SK-N-SH (cell line): Measurements from ENCODE around the gene SPINT1. TPM values are rescaled to one million over a fixed set of nuclear protein-coding genes. Genes with fewer than 3 reads are reported as not detected.

ENCODE experiments used
- CTCF ChIA-PET: fragments of 300-600, 350-600 bp; formaldehyde crosslinking; extraction: SDS; loops from one replicate; lab custom pipeline; 2021; lab: Yijun Ruan, JAX
- POLR2A ChIA-PET: fragments of 350-600 bp; sonication (Branson Sonifier 250); formaldehyde crosslinking; extraction: SDS; loops from one replicate; lab custom pipeline; 2020; ENCODE audit warnings: antibody characterized with exemption, inconsistent platforms; lab: Yijun Ruan, JAX
- DNase-seq: peaks from one replicate; pipeline ENCODE4 v3.0.0; 2012
- H2AFZ ChIP-seq: fragments of 200-600 bp; sonication (generic); 2 replicates; pipeline ENCODE4 v1.8.1; 2016; ENCODE audit warnings: antibody characterized with exemption, mild to moderate bottlenecking, low read depth
- H3F3A ChIP-seq: fragments of 200-600 bp; sonication (generic); replicated peaks from 2 replicates; pipeline ENCODE3; 2016; ENCODE audit warnings: antibody characterized with exemption, mild to moderate bottlenecking; ENCODE audit not compliant: insufficient read depth
- H3K27ac ChIP-seq, 2 experiments: fragments of 200-500 bp in 1 of 2; fragments of 200-600 bp in 1 of 2; sonication (Bioruptor generic) in 1 of 2; sonication (generic), shearing (Covaris generic) in 1 of 2; 2 replicates each; pipeline versions ENCODE4 v1.5.1 to v1.6.1; 2014 to 2016; ENCODE audit warnings: low read depth in 2 of 2, inconsistent platforms in 1 of 2, low read length in 1 of 2, mild to moderate bottlenecking in 1 of 2, mixed read lengths in 1 of 2
- H3K27me3 ChIP-seq: fragments of 200-600 bp; sonication (generic), shearing (Covaris generic); 2 replicates; pipeline ENCODE4 v1.6.1; 2016; ENCODE audit warnings: mixed run types; ENCODE audit not compliant: insufficient read depth
- H3K36me3 ChIP-seq, 2 experiments: fragments of 200-500 bp in 1 of 2; fragments of 200-600 bp in 1 of 2; sonication (Bioruptor generic) in 1 of 2; sonication (generic) in 1 of 2; replicated peaks in 1 of 2; 2 replicates each; pipeline versions ENCODE3 to v1.5.1; 2014 to 2016; ENCODE audit warnings: low read length in 1 of 2, mild to moderate bottlenecking in 1 of 2; ENCODE audit not compliant: insufficient read depth in 2 of 2, control insufficient read depth in 1 of 2
- H3K4me1 ChIP-seq, 2 experiments: fragments of 200-500 bp in 1 of 2; fragments of 200-600 bp in 1 of 2; sonication (Bioruptor generic) in 1 of 2; sonication (generic), shearing (Covaris generic) in 1 of 2; 2 replicates each; pipeline versions ENCODE4 v1.5.1 to v1.6.1; 2014 to 2016; ENCODE audit warnings: low read depth in 1 of 2, low read length in 1 of 2, mixed run types in 1 of 2; ENCODE audit not compliant: insufficient read depth in 2 of 2, control insufficient read depth in 1 of 2
- H3K4me2 ChIP-seq: fragments of 200-600 bp; sonication (generic), shearing (Covaris generic); 2 replicates; pipeline ENCODE4 v1.6.1; 2017; ENCODE audit warnings: mixed run types
- H3K4me3 ChIP-seq, 2 experiments: fragments of 200-500 bp in 1 of 2; fragments of 200-600 bp in 1 of 2; sonication (Bioruptor generic) in 1 of 2; sonication (generic), shearing (Covaris generic) in 1 of 2; 2 replicates each; pipeline versions ENCODE4 v1.5.1 to v1.8.1; 2014 to 2016; ENCODE audit warnings: low read depth in 2 of 2, inconsistent platforms in 1 of 2, low read length in 1 of 2, mild to moderate bottlenecking in 1 of 2, mixed read lengths in 1 of 2, moderate library complexity in 1 of 2
- H3K79me2 ChIP-seq: fragments of 200-600 bp; sonication (generic); 2 replicates; pipeline ENCODE4 v1.8.1; 2017; ENCODE audit warnings: mild to moderate bottlenecking; ENCODE audit not compliant: insufficient read depth
- H3K9ac ChIP-seq: fragments of 200-600 bp; sonication (generic); 2 replicates; pipeline ENCODE4 v1.6.1; 2017; ENCODE audit warnings: mixed run types
- H3K9me2 ChIP-seq: fragments of 200-600 bp; sonication (generic); 2 replicates; pipeline ENCODE4 v1.6.1; 2017; ENCODE audit warnings: mixed run types
- H3K9me3 ChIP-seq: fragments of 200-600 bp; sonication (generic); 2 replicates; pipeline ENCODE4 v1.6.1; 2017; ENCODE audit warnings: mixed run types, mild to moderate bottlenecking, moderate library complexity
- H4K20me1 ChIP-seq: fragments of 200-600 bp; sonication (generic); 2 replicates; pipeline ENCODE4 v1.6.1; 2017; ENCODE audit warnings: mild to moderate bottlenecking, mixed run types; ENCODE audit not compliant: insufficient read depth
- CHD2 ChIP-seq: fragments of 150-350 bp; IDR thresholded peaks from 2 replicates; pipeline ENCODE4 v1.6.1; 2018; ENCODE audit warnings: low read length; ENCODE audit not compliant: partially characterized antibody
- CTCF ChIP-seq: fragments of 200-600 bp; sonication (generic); IDR thresholded peaks from 2 replicates; pipeline ENCODE4 v1.6.1; 2017; ENCODE audit warnings: antibody characterized with exemption, mild to moderate bottlenecking, moderate library complexity
- FOXJ3 ChIP-seq: sonication (generic); formaldehyde crosslinking; IDR thresholded peaks from 2 replicates; pipeline ENCODE4 v1.5.1; 2020; ENCODE audit warnings: mild to moderate bottlenecking, missing genetic modification reagents
- FOXM1 ChIP-seq: IDR thresholded peaks from 2 replicates; pipeline ENCODE4 v1.4.0; 2012; ENCODE audit warnings: low read depth, mild to moderate bottlenecking
- GABPA ChIP-seq: IDR thresholded peaks from 2 replicates; pipeline ENCODE4 v1.4.0; 2012; ENCODE audit warnings: low read depth, mild to moderate bottlenecking
- GATA2 ChIP-seq: sonication (generic); formaldehyde crosslinking; IDR thresholded peaks from 2 replicates; pipeline ENCODE4 v1.5.0; 2020; ENCODE audit warnings: mild to moderate bottlenecking, missing genetic modification reagents
- RCOR1 ChIP-seq: fragments of 150-350 bp; IDR thresholded peaks from 2 replicates; pipeline ENCODE4 v1.6.1; 2017; ENCODE audit warnings: antibody characterized with exemption, low read length
- RFX5 ChIP-seq: IDR thresholded peaks from 2 replicates; pipeline ENCODE4 v1.6.1; 2012; ENCODE audit warnings: mild to moderate bottlenecking, improper control_type of control experiment, low read length
- RXRA ChIP-seq: IDR thresholded peaks from 2 replicates; pipeline ENCODE4 v1.4.0; 2012; ENCODE audit warnings: low read depth, mild to moderate bottlenecking, borderline replicate concordance
- SMC3 ChIP-seq: IDR thresholded peaks from 2 replicates; pipeline ENCODE4 v1.6.1; 2012; ENCODE audit warnings: low read depth, low read length, improper control_type of control experiment
- TEAD4 ChIP-seq: IDR thresholded peaks from 2 replicates; pipeline ENCODE4 v1.4.0; 2012; ENCODE audit warnings: mild to moderate bottlenecking, borderline replicate concordance; ENCODE audit not compliant: insufficient read depth
- USF1 ChIP-seq: IDR thresholded peaks from 2 replicates; pipeline ENCODE4 v1.4.0; 2012; ENCODE audit warnings: low read depth, borderline replicate concordance
- YY1 ChIP-seq: IDR thresholded peaks from 2 replicates; pipeline ENCODE4 v1.4.0; 2012; ENCODE audit warnings: low read depth, mild to moderate bottlenecking
- WGBS: methylation state at CpG from one replicate; pipeline ENCODE4 v1.1.6; 2017; ENCODE audit warnings: low lambda C conversion rate; 5-methylcytosine and 5-hydroxymethylcytosine counted together
- polyA plus RNA-seq, 3 experiments: library from polyadenylated mRNA; depleted of rRNA; stranded (reverse); fragments of >200 nt; gene quantifications; 2 replicates each; pipeline ENCODE4 v1.2.3, GENCODE V29; 2012
- TF ChIP-seq, protein P1 (sequence below): IDR thresholded peaks from 2 replicates; pipeline ENCODE4 v1.6.1; 2012; ENCODE audit warnings: mild to moderate bottlenecking, low read depth, low read length, moderate library complexity

Gene SPINT1
- polyA plus RNA-seq, 1 of the 3 experiments (the other 2 are of a cell fraction), result 2.0 TPM

- Histone ChIP-seq H3K4me2 (no peak overlapping the region), H3K9ac (no peak overlapping the region), H3K4me3 (no peak overlapping the region), H3K79me2 (no peaks in the 10 kb centered on the region), H3K27ac (no peak overlapping the region), H3K9me2 (no peaks in the 10 kb centered on the region), H3K27me3 (no peaks in the 10 kb centered on the region), H3K9me3 (no peaks in the 10 kb centered on the region), H3K4me1 (no peaks in the 10 kb centered on the region), H4K20me1 (no peaks in the 10 kb centered on the region), H2AFZ (no peak overlapping the region), H3K36me3 (no peaks in the 10 kb centered on the region), H3F3A (no peaks in the 10 kb centered on the region)
- TF ChIP-seq TEAD4 (no peak), CTCF (no peak), RFX5 (no peak), RXRA (no peak), YY1 (no peak)
- TF ChIP-seq, protein P1, sequence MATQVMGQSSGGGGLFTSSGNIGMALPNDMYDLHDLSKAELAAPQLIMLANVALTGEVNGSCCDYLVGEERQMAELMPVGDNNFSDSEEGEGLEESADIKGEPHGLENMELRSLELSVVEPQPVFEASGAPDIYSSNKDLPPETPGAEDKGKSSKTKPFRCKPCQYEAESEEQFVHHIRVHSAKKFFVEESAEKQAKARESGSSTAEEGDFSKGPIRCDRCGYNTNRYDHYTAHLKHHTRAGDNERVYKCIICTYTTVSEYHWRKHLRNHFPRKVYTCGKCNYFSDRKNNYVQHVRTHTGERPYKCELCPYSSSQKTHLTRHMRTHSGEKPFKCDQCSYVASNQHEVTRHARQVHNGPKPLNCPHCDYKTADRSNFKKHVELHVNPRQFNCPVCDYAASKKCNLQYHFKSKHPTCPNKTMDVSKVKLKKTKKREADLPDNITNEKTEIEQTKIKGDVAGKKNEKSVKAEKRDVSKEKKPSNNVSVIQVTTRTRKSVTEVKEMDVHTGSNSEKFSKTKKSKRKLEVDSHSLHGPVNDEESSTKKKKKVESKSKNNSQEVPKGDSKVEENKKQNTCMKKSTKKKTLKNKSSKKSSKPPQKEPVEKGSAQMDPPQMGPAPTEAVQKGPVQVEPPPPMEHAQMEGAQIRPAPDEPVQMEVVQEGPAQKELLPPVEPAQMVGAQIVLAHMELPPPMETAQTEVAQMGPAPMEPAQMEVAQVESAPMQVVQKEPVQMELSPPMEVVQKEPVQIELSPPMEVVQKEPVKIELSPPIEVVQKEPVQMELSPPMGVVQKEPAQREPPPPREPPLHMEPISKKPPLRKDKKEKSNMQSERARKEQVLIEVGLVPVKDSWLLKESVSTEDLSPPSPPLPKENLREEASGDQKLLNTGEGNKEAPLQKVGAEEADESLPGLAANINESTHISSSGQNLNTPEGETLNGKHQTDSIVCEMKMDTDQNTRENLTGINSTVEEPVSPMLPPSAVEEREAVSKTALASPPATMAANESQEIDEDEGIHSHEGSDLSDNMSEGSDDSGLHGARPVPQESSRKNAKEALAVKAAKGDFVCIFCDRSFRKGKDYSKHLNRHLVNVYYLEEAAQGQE, result no peak
- ChIA-PET CTCF (interaction anchor here (3.4 to 11.1 kb wide), 2 partner anchors 12 to 15 kb away, joined by 16 to 69 read pairs; partner anchors contain the start of gene VPS18), POLR2A (no interaction called here)
- no peak for DNase-seq
- 82% methylated on average over 5 of the region's 6 CpGs for WGBS
Measured at GRCh38 chr15:40879609-40880008, 35.8 kb downstream of the SPINT1 start.

DNA sequence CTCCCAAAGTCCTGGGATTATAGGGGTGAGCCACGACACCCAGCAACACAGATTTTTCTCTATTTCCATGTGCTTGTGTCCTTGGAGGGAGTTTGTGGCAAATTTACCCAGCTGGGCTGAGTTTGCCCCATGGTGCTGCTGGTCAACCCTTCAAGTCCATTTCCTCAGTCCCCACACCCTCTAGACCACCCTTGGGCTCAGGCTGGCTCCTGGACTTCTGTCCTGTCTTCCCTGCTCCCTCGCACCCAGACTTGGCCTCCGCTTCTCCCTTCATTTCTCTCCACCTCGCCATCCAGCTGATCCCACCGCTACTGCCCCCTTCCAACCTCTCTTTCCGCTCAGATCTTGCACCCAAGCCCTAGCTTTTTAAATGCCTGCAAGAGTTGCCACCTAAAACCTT lies 37.5 kb downstream of the SPINT1 start:
- H3K4me2 ChIP-seq, result no peak overlapping the region
- H3K27ac ChIP-seq, result no peak overlapping the region
- no peaks in the 10 kb centered on the region for H4K20me1 ChIP-seq
- no peaks in the 10 kb centered on the region for H3F3A ChIP-seq
- ChIA-PET POLR2A (no interaction called here), CTCF (interaction anchor here (0.8 to 3.4 kb wide), 6 partner anchors 8 to 49 kb away, joined by 3 to 24 read pairs (median 6); partner anchors contain the start of gene VPS18)
- no peak overlapping the region for H3K9ac ChIP-seq
- no peak overlapping the region for H3K4me3 ChIP-seq
- 88% methylated on average over 6 of the region's 6 CpGs for WGBS
- no peaks in the 10 kb centered on the region for H3K9me2 ChIP-seq
- H2AFZ ChIP-seq, result no peak overlapping the region
- H3K9me3 ChIP-seq, result no peaks in the 10 kb centered on the region
- no peaks in the 10 kb centered on the region for H3K4me1 ChIP-seq
- H3K27me3 ChIP-seq, result no peaks in the 10 kb centered on the region
- no peaks in the 10 kb centered on the region for H3K36me3 ChIP-seq
- H3K79me2 ChIP-seq, result no peaks in the 10 kb centered on the region
- DNase-seq, result no peak
- no peak for TF ChIP-seq GATA2 (CRISPR knock-in tag)
- TF ChIP-seq FOXJ3 (CRISPR knock-in tag), result no peak
- no peak for TF ChIP-seq YY1
- no peak for TF ChIP-seq SMC3
- TF ChIP-seq GABPA, result no peak
- TF ChIP-seq CHD2, result no peak
- TF ChIP-seq RCOR1, result no peak
- TF ChIP-seq, protein P1, result no peak
- no peak for TF ChIP-seq FOXM1
- no peak for TF ChIP-seq USF1
- no peak for TF ChIP-seq CTCF
